ENCODE measurements around the gene PEAR1. TPM values are rescaled to one million over a fixed set of nuclear protein-coding genes. Genes with fewer than 3 reads are reported as not detected.

The PEAR1 gene
- total RNA-seq, 1 experiment from 2014 or later: 10.8 TPM

DNA sequence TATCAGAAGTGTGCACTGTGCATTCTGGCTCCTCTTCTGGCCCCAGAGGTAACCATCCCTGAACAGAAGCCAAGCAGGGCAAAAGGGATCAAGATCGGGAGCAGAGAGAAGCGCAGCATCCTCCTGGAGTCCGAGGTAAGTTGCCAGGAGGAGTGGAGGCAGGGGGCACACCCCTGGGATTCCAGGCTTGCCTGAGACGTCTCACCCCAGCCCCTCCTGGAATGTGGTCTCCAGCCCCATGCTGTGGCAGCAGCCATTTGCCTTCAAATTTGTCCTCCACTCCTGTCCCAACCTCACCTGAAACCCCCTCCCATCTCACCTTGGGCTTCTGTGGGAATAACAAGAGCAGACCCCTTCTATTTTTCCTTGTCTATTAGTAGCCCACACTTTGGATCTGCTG lies 37.0 kb downstream of the PEAR1 start:
- ChIA-PET POLR2A (no interaction called here), CTCF (no interaction called here), RAD21 (ENCODE audit: low non-redundant PET in 1 of 2, low total read pairs in 2 of 2, uncharacterized antibody in 2 of 2, unreplicated experiment in 2 of 2) (no interaction called here)
- H3K4me1 ChIP-seq (ENCODE audit: control insufficient read depth in 1 of 2, insufficient read depth in 2 of 2, low read length in 2 of 2): peaks cover 20 to 27% of the 10 kb centered on the region in 2 experiments
- H4K20me1 ChIP-seq (ENCODE audit: insufficient read depth): no peaks in the 10 kb centered on the region
- H3K9me3 ChIP-seq (ENCODE audit: control insufficient read depth in 1 of 2, insufficient read depth in 1 of 2, low read depth in 1 of 2, low read length in 2 of 2): no peaks in the 10 kb centered on the region
- DNase-seq (ENCODE audit: low read depth, low spot score) (no peak), ATAC-seq (no peak)
- no peak overlapping the region for H3K4me3 ChIP-seq (replicated peaks in 1 of 2; ENCODE audit: low read depth in 1 of 2, low read length in 2 of 2)
- H3K9me2 ChIP-seq (ENCODE audit: insufficient read depth): no peaks in the 10 kb centered on the region
- intact Hi-C loops (cut with micrococcal nuclease): no loop called here
- no peaks in the 10 kb centered on the region; a peak in 1 of 4 replicates for H3K36me3 ChIP-seq (ENCODE audit: control insufficient read depth in 1 of 2, insufficient read depth in 2 of 2, low read length in 2 of 2)
- no peak overlapping the region for H2AFZ ChIP-seq (ENCODE audit: low read depth, low read length, poor library complexity, severe bottlenecking)
- H3K79me2 ChIP-seq (ENCODE audit: insufficient read depth, low read length): no peaks in the 10 kb centered on the region
- no peak for TF ChIP-seq TCF7L2 (IDR thresholded peaks at IDR 0.05; ENCODE audit: borderline replicate concordance, extremely low read depth, insufficient read depth, insufficient read length)
- TF ChIP-seq RAD21 (IDR thresholded peaks at IDR 0.05; ENCODE audit: low read depth): no peak
- no peak for TF ChIP-seq FOSL1 (IDR thresholded peaks at IDR 0.05; ENCODE audit: low read depth)
- TF ChIP-seq ZFX (IDR thresholded peaks at IDR 0.05): no peak
- TF ChIP-seq SRF (IDR thresholded peaks at IDR 0.05; ENCODE audit: low read depth): no peak
- no peak for TF ChIP-seq JUND (IDR thresholded peaks at IDR 0.05)
- no peak for TF ChIP-seq ELF1 (IDR thresholded peaks at IDR 0.05; ENCODE audit: borderline replicate concordance, low read depth)
- TF ChIP-seq EZH2 (IDR thresholded peaks at IDR 0.05): no peak
- TF ChIP-seq CEBPB (IDR thresholded peaks at IDR 0.05; ENCODE audit: low read depth): no peak
- TF ChIP-seq SIN3A (IDR thresholded peaks at IDR 0.05; ENCODE audit: low read depth): no peak
- no peak for TF ChIP-seq EZH2phosphoT487 (IDR thresholded peaks at IDR 0.05; ENCODE audit: borderline replicate concordance)
- TF ChIP-seq, protein P1, sequence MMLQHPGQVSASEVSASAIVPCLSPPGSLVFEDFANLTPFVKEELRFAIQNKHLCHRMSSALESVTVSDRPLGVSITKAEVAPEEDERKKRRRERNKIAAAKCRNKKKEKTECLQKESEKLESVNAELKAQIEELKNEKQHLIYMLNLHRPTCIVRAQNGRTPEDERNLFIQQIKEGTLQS (IDR thresholded peaks at IDR 0.05): no peak
- no peak for TF ChIP-seq POLR2A (IDR thresholded peaks at IDR 0.05; ENCODE audit: borderline replicate concordance, extremely low read depth, insufficient read depth, insufficient read length)
- no peak for TF ChIP-seq EGR1 (IDR thresholded peaks at IDR 0.05; ENCODE audit: low read depth)
- TF ChIP-seq, protein P2, sequence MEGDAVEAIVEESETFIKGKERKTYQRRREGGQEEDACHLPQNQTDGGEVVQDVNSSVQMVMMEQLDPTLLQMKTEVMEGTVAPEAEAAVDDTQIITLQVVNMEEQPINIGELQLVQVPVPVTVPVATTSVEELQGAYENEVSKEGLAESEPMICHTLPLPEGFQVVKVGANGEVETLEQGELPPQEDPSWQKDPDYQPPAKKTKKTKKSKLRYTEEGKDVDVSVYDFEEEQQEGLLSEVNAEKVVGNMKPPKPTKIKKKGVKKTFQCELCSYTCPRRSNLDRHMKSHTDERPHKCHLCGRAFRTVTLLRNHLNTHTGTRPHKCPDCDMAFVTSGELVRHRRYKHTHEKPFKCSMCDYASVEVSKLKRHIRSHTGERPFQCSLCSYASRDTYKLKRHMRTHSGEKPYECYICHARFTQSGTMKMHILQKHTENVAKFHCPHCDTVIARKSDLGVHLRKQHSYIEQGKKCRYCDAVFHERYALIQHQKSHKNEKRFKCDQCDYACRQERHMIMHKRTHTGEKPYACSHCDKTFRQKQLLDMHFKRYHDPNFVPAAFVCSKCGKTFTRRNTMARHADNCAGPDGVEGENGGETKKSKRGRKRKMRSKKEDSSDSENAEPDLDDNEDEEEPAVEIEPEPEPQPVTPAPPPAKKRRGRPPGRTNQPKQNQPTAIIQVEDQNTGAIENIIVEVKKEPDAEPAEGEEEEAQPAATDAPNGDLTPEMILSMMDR (IDR thresholded peaks at IDR 0.05 in 2 of 3, conservative IDR thresholded peaks at IDR 0.05 in 1 of 3; ENCODE audit: borderline replicate concordance in 1 of 3, insufficient read depth in 1 of 3, low read depth in 2 of 3, low read length in 2 of 3): no peak
- TF ChIP-seq, protein P3, sequence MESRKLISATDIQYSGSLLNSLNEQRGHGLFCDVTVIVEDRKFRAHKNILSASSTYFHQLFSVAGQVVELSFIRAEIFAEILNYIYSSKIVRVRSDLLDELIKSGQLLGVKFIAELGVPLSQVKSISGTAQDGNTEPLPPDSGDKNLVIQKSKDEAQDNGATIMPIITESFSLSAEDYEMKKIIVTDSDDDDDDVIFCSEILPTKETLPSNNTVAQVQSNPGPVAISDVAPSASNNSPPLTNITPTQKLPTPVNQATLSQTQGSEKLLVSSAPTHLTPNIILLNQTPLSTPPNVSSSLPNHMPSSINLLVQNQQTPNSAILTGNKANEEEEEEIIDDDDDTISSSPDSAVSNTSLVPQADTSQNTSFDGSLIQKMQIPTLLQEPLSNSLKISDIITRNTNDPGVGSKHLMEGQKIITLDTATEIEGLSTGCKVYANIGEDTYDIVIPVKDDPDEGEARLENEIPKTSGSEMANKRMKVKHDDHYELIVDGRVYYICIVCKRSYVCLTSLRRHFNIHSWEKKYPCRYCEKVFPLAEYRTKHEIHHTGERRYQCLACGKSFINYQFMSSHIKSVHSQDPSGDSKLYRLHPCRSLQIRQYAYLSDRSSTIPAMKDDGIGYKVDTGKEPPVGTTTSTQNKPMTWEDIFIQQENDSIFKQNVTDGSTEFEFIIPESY (IDR thresholded peaks at IDR 0.05; ENCODE audit: extremely low read depth, insufficient replicate concordance, low read length): no peak
- TF ChIP-seq, protein P4, sequence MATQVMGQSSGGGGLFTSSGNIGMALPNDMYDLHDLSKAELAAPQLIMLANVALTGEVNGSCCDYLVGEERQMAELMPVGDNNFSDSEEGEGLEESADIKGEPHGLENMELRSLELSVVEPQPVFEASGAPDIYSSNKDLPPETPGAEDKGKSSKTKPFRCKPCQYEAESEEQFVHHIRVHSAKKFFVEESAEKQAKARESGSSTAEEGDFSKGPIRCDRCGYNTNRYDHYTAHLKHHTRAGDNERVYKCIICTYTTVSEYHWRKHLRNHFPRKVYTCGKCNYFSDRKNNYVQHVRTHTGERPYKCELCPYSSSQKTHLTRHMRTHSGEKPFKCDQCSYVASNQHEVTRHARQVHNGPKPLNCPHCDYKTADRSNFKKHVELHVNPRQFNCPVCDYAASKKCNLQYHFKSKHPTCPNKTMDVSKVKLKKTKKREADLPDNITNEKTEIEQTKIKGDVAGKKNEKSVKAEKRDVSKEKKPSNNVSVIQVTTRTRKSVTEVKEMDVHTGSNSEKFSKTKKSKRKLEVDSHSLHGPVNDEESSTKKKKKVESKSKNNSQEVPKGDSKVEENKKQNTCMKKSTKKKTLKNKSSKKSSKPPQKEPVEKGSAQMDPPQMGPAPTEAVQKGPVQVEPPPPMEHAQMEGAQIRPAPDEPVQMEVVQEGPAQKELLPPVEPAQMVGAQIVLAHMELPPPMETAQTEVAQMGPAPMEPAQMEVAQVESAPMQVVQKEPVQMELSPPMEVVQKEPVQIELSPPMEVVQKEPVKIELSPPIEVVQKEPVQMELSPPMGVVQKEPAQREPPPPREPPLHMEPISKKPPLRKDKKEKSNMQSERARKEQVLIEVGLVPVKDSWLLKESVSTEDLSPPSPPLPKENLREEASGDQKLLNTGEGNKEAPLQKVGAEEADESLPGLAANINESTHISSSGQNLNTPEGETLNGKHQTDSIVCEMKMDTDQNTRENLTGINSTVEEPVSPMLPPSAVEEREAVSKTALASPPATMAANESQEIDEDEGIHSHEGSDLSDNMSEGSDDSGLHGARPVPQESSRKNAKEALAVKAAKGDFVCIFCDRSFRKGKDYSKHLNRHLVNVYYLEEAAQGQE (IDR thresholded peaks at IDR 0.05; ENCODE audit: low read depth): no peak
- TF ChIP-seq CBX3 (IDR thresholded peaks at IDR 0.05; ENCODE audit: low read depth): no peak
- TF ChIP-seq, protein P5, sequence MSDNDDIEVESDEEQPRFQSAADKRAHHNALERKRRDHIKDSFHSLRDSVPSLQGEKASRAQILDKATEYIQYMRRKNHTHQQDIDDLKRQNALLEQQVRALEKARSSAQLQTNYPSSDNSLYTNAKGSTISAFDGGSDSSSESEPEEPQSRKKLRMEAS (IDR thresholded peaks at IDR 0.05): no peak
- no TSS peak for BruUV-seq (replicated peaks)
- H3K27ac ChIP-seq (ENCODE audit: low read depth, low read length): no peak overlapping the region
- H3K4me2 ChIP-seq (ENCODE audit: low read length): no peak overlapping the region
- no peaks in the 10 kb centered on the region for H3K27me3 ChIP-seq (ENCODE audit: insufficient read depth, low read length)
- no peak overlapping the region for H3K9ac ChIP-seq (ENCODE audit: low read length)
